Fibroblast of lung (primary cell): Measurements from ENCODE around the gene CEP128. TPM values are rescaled to one million over a fixed set of nuclear protein-coding genes. Genes with fewer than 3 reads are reported as not detected.

Source experiments
- DNase-seq, 2 donors: peaks; one replicate each; pipeline versions ENCODE4 v3.0.0 to v3.0.0-alpha.2; 2010; ENCODE audit warnings: low read depth in 2 of 2
- H2AFZ ChIP-seq: 2 replicates; pipeline ENCODE4 v1.5.1; 2012; ENCODE audit warnings: low read length, control low read depth, inconsistent platforms
- H3K27ac ChIP-seq: 2 replicates; pipeline ENCODE4 v1.5.1; 2011; ENCODE audit warnings: low read length, control low read depth; ENCODE audit not compliant: insufficient read depth
- H3K27me3 ChIP-seq: 2 replicates; pipeline ENCODE4 v1.5.1; 2011; ENCODE audit warnings: mild to moderate bottlenecking, low read length; ENCODE audit not compliant: control insufficient read depth, insufficient read depth
- H3K36me3 ChIP-seq: 2 replicates; pipeline ENCODE4 v1.5.1; 2011; ENCODE audit warnings: low read length; ENCODE audit not compliant: control insufficient read depth, insufficient read depth
- H3K4me1 ChIP-seq: 2 replicates; pipeline ENCODE4 v1.5.1; 2011; ENCODE audit warnings: low read length; ENCODE audit not compliant: control insufficient read depth, insufficient read depth; ENCODE audit errors: extremely low read depth
- H3K4me2 ChIP-seq: 2 replicates; pipeline ENCODE4 v1.5.1; 2011; ENCODE audit warnings: low read length, control low read depth; ENCODE audit not compliant: insufficient read depth; ENCODE audit errors: extremely low read depth
- H3K4me3 ChIP-seq, 4 experiments: fragments of 200-600 bp in 1 of 4; sonication (generic) in 1 of 4; replicated peaks in 1 of 4; 2 replicates each; pipeline ENCODE4 v1.5.1; 2011 to 2016; ENCODE audit warnings: low read length in 4 of 4, low read depth in 3 of 4, mild to moderate bottlenecking in 3 of 4, control low read depth in 2 of 4, inconsistent platforms in 1 of 4, mixed read lengths in 1 of 4; ENCODE audit not compliant: insufficient read depth in 1 of 4; ENCODE audit errors: control extremely low read depth in 1 of 4
- H3K79me2 ChIP-seq: 2 replicates; pipeline ENCODE4 v1.5.1; 2012; ENCODE audit warnings: mild to moderate bottlenecking, low read length, inconsistent platforms; ENCODE audit not compliant: control insufficient read depth, insufficient read depth
- H3K9ac ChIP-seq: 2 replicates; pipeline ENCODE4 v1.5.1; 2011; ENCODE audit warnings: mild to moderate bottlenecking, low read length, control low read depth; ENCODE audit not compliant: insufficient read depth
- H3K9me3 ChIP-seq: 2 replicates; pipeline ENCODE4 v1.5.1; 2012; ENCODE audit warnings: low read depth, low read length; ENCODE audit not compliant: control insufficient read depth, insufficient read depth
- H4K20me1 ChIP-seq: 2 replicates; pipeline ENCODE4 v1.5.1; 2011; ENCODE audit warnings: low read length; ENCODE audit not compliant: control insufficient read depth, insufficient read depth; ENCODE audit errors: extremely low read depth
- EZH2 ChIP-seq: IDR thresholded peaks from 2 replicates; pipeline ENCODE4 v1.5.1; 2012; ENCODE audit warnings: low read length, control low read depth, mild to moderate bottlenecking; ENCODE audit errors: missing control alignments
- polyA plus RNA-seq, 2 donors: library from polyadenylated mRNA; depleted of rRNA in 1 of 2; stranded (reverse) in 1 of 2; unstranded in 1 of 2; fragments of >200 nt; gene quantifications; 2 replicates each; pipeline ENCODE4 v1.2.1, GENCODE V29; 2011 to 2012; ENCODE audit warnings: missing spikeins in 1 of 2
- total RNA-seq: library from RNA; depleted of rRNA; stranded (reverse); fragments of >200 nt; gene quantifications from 2 replicates; pipeline ENCODE4 v1.2.1, GENCODE V29; 2014
- TF ChIP-seq, protein P1 (sequence below), 2 donors: IDR thresholded peaks in 1 of 2; conservative IDR thresholded peaks in 1 of 2; 1 replicate in 1 of 2; 2 replicates in 1 of 2; pipeline ENCODE4 v1.5.1; 2011 to 2012; ENCODE audit warnings: low read length in 2 of 2, control low read depth in 1 of 2, inconsistent platforms in 1 of 2, low read depth in 1 of 2, mild to moderate bottlenecking in 1 of 2

The CEP128 gene
- total and polyA plus RNA-seq, 2 donors (not counting 1 experiment from before 2014, with no cell fraction given), result 1.3 to 7.8 TPM

DNA sequence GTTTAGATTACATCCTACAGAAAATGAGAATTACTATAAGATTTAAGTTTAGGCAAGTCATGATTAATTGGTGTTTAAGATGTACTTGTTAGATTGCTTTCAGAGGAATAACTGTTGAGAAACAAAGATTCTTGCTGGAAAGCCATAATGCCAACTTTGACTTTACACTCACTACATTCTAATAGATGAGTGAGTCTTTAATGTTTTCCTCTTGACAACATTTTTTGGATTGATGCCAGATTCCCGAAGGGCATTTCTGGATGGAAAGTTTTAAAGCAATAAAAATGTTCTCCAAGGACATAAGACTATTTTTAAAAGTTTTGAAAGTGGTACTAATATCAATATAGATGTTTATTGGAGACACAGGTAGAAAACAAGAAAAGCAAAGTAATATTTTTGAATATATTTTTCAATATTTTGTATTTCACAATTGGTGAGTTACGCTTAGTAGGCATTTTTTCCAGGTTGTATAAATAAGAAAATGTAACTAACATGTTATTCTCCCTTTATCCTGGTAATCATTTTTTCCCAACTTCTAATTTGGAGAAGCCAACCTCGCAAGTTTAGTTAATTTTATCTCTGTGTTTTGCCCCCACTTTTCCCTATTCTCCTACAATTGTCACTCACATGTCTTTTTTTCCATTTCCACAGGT lies 307.3 kb downstream of the CEP128 start:
- Histone ChIP-seq H3K27ac (no peak overlapping the region), H3K4me2 (no peak overlapping the region), H3K9me3 (no peaks in the 10 kb centered on the region), H3K36me3 (no peaks in the 10 kb centered on the region), H3K79me2 (no peaks in the 10 kb centered on the region), H3K9ac (no peak overlapping the region), H3K27me3 (no peaks in the 10 kb centered on the region), H3K4me1 (peaks cover 1% of the 10 kb centered on the region), H2AFZ (no peak overlapping the region), H3K4me3 (no peak overlapping the region), H4K20me1 (no peaks in the 10 kb centered on the region)
- peak in 1 of 2 donors; percentile 15 for DNase-seq
- TF ChIP-seq, protein P1, sequence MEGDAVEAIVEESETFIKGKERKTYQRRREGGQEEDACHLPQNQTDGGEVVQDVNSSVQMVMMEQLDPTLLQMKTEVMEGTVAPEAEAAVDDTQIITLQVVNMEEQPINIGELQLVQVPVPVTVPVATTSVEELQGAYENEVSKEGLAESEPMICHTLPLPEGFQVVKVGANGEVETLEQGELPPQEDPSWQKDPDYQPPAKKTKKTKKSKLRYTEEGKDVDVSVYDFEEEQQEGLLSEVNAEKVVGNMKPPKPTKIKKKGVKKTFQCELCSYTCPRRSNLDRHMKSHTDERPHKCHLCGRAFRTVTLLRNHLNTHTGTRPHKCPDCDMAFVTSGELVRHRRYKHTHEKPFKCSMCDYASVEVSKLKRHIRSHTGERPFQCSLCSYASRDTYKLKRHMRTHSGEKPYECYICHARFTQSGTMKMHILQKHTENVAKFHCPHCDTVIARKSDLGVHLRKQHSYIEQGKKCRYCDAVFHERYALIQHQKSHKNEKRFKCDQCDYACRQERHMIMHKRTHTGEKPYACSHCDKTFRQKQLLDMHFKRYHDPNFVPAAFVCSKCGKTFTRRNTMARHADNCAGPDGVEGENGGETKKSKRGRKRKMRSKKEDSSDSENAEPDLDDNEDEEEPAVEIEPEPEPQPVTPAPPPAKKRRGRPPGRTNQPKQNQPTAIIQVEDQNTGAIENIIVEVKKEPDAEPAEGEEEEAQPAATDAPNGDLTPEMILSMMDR (conservative IDR thresholded peaks at IDR 0.05 in 1 of 2, IDR thresholded peaks at IDR 0.05 in 1 of 2; ENCODE audit: low read depth in 1 of 2, low read length in 2 of 2), result no peak
- TF ChIP-seq EZH2, result no peak

DNA sequence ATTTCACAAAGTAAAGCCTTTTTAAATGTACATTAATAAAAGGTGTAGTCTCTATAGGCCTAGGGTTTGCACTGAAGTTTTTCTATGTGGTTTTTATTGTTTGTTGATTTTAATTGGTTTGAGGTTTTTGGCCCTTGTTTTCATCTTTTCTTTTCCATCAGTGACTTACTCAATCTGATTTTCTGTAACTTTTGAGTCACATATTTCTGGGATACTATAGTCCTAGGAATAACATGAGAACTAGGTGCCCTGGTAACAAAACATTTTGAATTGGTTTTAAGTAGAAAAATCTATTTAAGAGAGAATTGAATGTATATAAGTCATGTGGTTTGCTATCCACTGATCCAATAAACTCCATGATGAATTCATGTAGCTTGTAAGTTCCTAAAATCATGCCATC lies 311.9 kb downstream of the CEP128 start:
- Histone ChIP-seq H3K4me2 (no peak overlapping the region), H3K27ac (no peak overlapping the region), H3K36me3 (no peaks in the 10 kb centered on the region), H3K27me3 (no peaks in the 10 kb centered on the region), H4K20me1 (no peaks in the 10 kb centered on the region), H2AFZ (no peak overlapping the region), H3K9me3 (no peaks in the 10 kb centered on the region), H3K9ac (no peak overlapping the region), H3K79me2 (no peaks in the 10 kb centered on the region), H3K4me3 (no peak overlapping the region), H3K4me1 (no peaks in the 10 kb centered on the region)
- TF ChIP-seq, protein P1 (conservative IDR thresholded peaks at IDR 0.05 in 1 of 2, IDR thresholded peaks at IDR 0.05 in 1 of 2; ENCODE audit: low read depth in 1 of 2, low read length in 2 of 2), result no peak
- no peak for TF ChIP-seq EZH2
- DNase-seq, result peak; percentile 36 to 54

DNA sequence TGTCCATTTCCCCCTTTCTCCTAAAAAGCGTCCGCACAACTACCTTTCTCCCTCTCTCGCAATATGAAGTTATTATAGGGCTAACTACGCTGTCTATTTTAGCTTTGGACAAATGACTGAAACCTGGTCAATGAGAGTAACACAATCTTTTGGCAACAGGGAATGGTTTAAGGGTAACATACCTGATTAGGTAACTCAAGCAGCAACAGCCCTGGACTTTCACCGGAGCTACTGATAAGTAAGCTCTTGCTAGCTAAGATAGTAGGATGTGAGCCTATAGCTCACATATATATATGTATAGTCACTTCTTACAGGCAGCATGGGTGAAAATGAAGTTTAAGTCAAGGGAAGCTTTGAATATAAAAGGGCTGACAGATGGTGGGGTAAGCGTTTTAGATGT lies 313.0 kb downstream of the CEP128 start:
- Histone ChIP-seq H3K4me2 (no peak overlapping the region), H3K79me2 (no peaks in the 10 kb centered on the region), H3K4me1 (no peaks in the 10 kb centered on the region), H3K27ac (no peak overlapping the region), H3K9me3 (no peaks in the 10 kb centered on the region), H4K20me1 (no peaks in the 10 kb centered on the region), H3K27me3 (no peaks in the 10 kb centered on the region), H3K9ac (no peak overlapping the region), H3K36me3 (no peaks in the 10 kb centered on the region), H2AFZ (no peak overlapping the region), H3K4me3 (no peak overlapping the region)
- no peak for DNase-seq
- TF ChIP-seq, protein P1 (conservative IDR thresholded peaks at IDR 0.05 in 1 of 2, IDR thresholded peaks at IDR 0.05 in 1 of 2; ENCODE audit: low read depth in 1 of 2, low read length in 2 of 2), result no peak
- TF ChIP-seq EZH2, result no peak
